ENCODE measurements around the gene BRAF.
"Not testable (repeated sequence)": the region's sequence is repeated elsewhere in the genome, so short reads cannot be mapped to it uniquely, and the experiment has no call there.

Gene BRAF

DNA sequence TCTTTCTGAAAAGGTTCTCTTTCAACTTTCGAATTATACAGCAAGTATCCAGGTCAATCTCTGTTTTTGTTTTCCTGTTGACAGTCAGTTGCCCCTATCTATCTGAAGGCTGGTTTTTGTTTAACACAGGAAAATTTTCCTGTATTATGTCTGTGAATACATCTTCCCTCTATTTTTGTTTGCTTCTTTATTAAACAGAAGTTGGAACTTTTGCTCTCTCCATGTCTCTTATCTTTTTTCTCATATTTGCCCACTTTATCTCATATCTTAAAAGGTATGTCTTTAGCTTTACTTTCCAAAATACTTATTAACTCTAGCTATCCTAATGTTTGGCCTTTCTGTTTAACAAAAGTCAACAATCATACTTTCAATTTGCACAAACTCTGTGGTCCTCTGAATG, 95.0 kb downstream of the BRAF start:
- in situ Hi-C loops (cut with HindIII; ENCODE audit: low sequenced_read_pairs) = no loop called here
- DNase-seq (ENCODE audit: low read depth) = no peak
- H3K4me3 ChIP-seq (ENCODE audit: low read depth, low read length) = no peak overlapping the region
- TF ChIP-seq, protein P1, sequence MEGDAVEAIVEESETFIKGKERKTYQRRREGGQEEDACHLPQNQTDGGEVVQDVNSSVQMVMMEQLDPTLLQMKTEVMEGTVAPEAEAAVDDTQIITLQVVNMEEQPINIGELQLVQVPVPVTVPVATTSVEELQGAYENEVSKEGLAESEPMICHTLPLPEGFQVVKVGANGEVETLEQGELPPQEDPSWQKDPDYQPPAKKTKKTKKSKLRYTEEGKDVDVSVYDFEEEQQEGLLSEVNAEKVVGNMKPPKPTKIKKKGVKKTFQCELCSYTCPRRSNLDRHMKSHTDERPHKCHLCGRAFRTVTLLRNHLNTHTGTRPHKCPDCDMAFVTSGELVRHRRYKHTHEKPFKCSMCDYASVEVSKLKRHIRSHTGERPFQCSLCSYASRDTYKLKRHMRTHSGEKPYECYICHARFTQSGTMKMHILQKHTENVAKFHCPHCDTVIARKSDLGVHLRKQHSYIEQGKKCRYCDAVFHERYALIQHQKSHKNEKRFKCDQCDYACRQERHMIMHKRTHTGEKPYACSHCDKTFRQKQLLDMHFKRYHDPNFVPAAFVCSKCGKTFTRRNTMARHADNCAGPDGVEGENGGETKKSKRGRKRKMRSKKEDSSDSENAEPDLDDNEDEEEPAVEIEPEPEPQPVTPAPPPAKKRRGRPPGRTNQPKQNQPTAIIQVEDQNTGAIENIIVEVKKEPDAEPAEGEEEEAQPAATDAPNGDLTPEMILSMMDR (IDR thresholded peaks at IDR 0.05; ENCODE audit: low read depth, low read length, missing control alignments) = no peak

DNA sequence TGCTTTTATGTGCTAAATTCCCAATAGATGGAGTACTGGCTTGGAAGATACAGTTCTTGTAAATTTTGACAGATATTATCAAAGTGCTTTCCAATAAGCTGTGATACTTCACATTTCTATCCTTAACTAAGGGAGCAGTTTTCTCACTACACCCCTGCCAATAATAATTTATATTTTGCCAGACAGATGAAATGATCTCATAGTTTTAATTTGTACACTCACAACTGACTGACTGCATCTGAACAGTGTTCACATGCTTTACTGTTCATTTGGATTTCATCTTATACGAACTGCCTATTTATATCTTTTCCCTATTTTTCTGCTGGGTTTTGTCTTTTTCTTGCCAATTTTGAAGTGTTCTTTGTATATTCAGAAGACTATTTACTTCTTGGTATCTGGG, 96.0 kb downstream of the BRAF start:
- in situ Hi-C loops (cut with HindIII; ENCODE audit: low sequenced_read_pairs) = no loop called here
- TF ChIP-seq, protein P1 (IDR thresholded peaks at IDR 0.05; ENCODE audit: low read depth, low read length, missing control alignments) = no peak
- H3K4me3 ChIP-seq (ENCODE audit: low read depth, low read length) = no peak overlapping the region
- no peak for DNase-seq (ENCODE audit: low read depth)

DNA sequence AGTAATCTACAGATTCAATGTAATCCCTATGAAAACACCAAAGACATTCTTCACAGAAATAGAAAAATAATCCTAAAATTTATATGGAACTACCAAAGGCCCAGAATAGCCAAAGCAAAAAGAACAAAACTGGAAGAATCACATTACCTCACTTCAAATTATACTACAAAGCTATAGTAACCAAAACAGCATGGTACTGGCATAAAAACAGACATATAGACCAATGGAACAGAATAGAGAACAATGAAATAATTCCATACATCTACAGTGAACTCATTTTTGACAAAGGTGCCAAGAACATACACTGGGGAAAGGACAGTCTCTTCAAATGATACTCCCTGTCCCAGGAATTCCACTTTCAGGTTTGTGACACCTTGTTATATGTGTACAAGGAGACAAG, 107.3 kb downstream of the BRAF start:
- H3K4me3 ChIP-seq (ENCODE audit: low read depth, low read length); DNase-seq (ENCODE audit: low read depth): not testable (repeated sequence)
- in situ Hi-C loops (cut with HindIII; ENCODE audit: low sequenced_read_pairs) = loop anchor here (10.0 kb wide), 1 partner anchor 717 kb away; no protein-coding TSS in a partner anchor

DNA sequence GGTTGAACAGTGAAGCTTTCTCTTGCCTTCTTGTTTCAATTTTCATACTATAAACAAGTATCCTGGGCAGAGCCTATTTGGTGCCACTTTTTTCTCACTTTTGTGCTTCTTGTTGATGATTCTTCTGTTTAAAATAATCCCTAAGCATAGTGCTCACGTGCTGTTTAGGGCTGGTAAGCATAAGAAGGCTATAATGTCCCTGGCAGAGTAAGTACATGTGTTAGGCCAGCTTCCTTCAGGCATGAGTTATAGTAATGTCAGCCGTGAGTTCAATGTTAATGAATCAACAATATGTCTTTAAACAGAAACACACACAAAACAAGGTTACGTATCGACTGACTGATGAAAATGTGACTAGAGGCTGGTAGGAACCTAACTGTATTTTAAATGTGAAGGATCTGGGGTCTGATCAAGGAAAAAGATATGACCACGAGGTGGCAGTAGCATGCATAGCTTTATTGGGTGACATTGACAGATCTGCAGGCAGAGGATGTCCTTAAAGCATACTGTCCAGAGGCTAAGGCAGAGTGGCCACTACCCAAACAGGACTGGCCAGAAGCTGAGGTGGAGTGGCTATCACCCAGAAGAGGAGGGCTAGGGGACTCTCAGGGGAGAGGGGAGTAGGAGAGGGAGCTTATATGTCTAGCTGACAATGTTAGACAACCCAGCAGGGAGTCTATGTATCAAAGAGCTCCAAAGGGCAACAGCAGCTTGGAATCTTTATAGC, 113.7 kb downstream of the BRAF start:
- TF ChIP-seq, protein P1 (IDR thresholded peaks at IDR 0.05; ENCODE audit: low read depth, low read length, missing control alignments) = peak; percentile 69
- no peak overlapping the region for H3K4me3 ChIP-seq (ENCODE audit: low read depth, low read length)
- in situ Hi-C loops (cut with HindIII; ENCODE audit: low sequenced_read_pairs) = loop anchor here (10.0 kb wide), 1 partner anchor 724 kb away; no protein-coding TSS in a partner anchor
- DNase-seq (ENCODE audit: low read depth) = peak; percentile 43

DNA sequence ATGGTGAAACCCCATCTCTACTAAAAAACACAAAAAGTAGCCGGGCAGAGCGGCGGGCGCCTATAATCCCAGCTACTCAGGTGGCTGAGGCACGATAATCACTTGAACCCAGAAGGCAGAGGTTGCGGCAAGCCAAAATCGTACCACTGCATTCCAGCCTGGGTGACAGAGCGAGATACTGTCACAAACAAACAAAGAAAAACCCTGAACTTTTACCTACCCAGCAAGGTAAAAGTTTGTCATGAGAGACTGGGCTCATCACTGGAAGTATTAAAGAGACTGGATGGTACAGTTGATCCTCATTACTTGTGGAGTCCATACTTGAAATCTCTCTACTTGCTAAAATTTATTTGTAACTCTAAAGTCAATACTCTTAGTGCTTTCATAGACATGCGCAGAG, 114.3 kb downstream of the BRAF start:
- TF ChIP-seq, protein P1 (IDR thresholded peaks at IDR 0.05; ENCODE audit: low read depth, low read length, missing control alignments) = no peak
- DNase-seq (ENCODE audit: low read depth) = no peak
- H3K4me3 ChIP-seq (ENCODE audit: low read depth, low read length) = no peak overlapping the region
- in situ Hi-C loops (cut with HindIII; ENCODE audit: low sequenced_read_pairs) = loop anchor here (10.0 kb wide), 1 partner anchor 724 kb away; no protein-coding TSS in a partner anchor

DNA sequence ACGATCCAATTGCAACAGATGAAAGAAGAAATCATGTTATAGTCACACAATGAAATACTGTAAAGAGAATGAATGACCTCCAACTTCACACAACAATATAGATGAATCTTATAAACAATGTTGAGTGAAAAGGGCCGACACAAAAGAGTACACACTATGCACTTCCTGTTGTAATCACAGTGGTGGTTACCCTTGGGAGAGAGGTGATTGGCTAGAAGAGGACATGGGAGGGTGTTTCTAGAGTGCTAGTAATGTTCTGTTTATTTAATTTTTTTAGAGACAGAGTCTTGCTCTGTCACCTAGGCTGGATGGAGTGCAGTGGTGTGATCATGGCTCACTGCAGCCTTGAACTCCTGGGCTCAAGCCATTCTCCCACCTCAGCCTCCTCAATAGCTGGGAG, 145.8 kb downstream of the BRAF start:
- DNase-seq (ENCODE audit: low read depth) = no peak
- in situ Hi-C loops (cut with HindIII; ENCODE audit: low sequenced_read_pairs) = no loop called here

DNA sequence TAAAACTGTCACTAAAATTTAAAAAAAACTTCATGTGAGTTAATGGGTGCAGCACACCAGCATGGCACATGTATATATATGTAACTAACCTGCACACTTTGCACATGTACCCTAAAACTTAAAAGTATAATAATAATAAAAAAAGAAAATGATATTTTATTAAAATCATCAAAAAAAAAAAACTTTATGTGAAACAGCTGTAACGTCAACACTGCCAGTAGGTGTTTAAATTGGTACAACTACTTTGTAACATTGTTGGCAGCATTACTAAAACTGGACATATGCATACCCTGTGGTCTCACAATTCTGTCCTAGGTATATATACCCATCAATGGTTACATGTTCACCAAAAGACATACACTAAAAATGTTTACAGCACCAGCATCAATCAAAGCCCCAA, 146.2 kb downstream of the BRAF start:
- TF ChIP-seq, protein P1 (IDR thresholded peaks at IDR 0.05; ENCODE audit: low read depth, low read length, missing control alignments) = no peak
- H3K4me3 ChIP-seq (ENCODE audit: low read depth, low read length) = no peak overlapping the region
- in situ Hi-C loops (cut with HindIII; ENCODE audit: low sequenced_read_pairs) = no loop called here
- DNase-seq (ENCODE audit: low read depth) = no peak

More for the DNA sequence above, 145.8 kb downstream of the BRAF start:
- TF ChIP-seq, protein P1 (IDR thresholded peaks at IDR 0.05; ENCODE audit: low read depth, low read length, missing control alignments) = no peak
- no peak overlapping the region for H3K4me3 ChIP-seq (ENCODE audit: low read depth, low read length)
